GM23248 (cell line): ENCODE measurements around the gene SLC2A13.

Source experiments
- EZH2 ChIP-seq: fragments of 200-600 bp; sonication (generic); IDR thresholded peaks from 2 replicates; pipeline ENCODE4 v1.6.1; 2018; ENCODE audit warnings: antibody characterized with exemption, mild to moderate bottlenecking; ENCODE audit not compliant: insufficient read depth, poor library complexity, severe bottlenecking
- EZH2phosphoT487 ChIP-seq: fragments of 200-600 bp; sonication (generic); IDR thresholded peaks from 2 replicates; pipeline ENCODE4 v1.6.1; 2018; ENCODE audit warnings: antibody characterized with exemption, moderate library complexity, mild to moderate bottlenecking, low read depth; ENCODE audit not compliant: insufficient read depth

DNA sequence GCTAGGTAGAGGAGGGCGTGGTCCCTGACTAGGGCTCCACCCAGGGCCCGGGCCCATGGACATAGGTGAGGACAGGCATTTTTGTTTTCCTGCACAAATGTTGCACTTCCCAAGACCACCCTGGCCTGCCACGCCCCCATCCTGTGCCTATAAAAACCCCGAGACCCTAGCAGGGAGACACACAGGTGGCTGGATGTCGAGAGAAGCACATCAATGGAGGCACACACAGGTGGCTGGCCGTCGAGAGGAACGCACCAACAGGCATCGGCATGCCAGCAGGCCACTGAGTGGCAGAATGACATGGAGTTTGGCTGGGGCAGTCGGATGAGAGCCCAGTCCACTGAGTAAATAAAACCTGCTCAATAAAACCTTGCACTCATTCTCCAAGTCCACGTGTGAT lies 328.4 kb downstream of the SLC2A13 start:
- TF ChIP-seq EZH2 (no peak), EZH2phosphoT487 (no peak)
